H1 (cell line): ENCODE measurements around the gene ARID4B. TPM values are rescaled to one million over a fixed set of nuclear protein-coding genes. Genes with fewer than 3 reads are reported as not detected.

Experiments
- ASH2L ChIP-seq: fragments of 200-600, 300-600 bp; sonication (generic); IDR thresholded peaks from one replicate; pipeline ENCODE4 v1.7.1; 2017; ENCODE audit warnings: low read length
- BACH1 ChIP-seq: IDR thresholded peaks from 2 replicates; pipeline ENCODE4 v1.6.1; 2012; ENCODE audit warnings: low read length, improper control_type of control experiment
- BCL11A ChIP-seq, 2 experiments: IDR thresholded peaks; one replicate each; pipeline ENCODE4 v1.6.1; 2011; ENCODE audit warnings: low read depth in 2 of 2, low read length in 2 of 2, mild to moderate bottlenecking in 2 of 2
- CEBPB ChIP-seq: IDR thresholded peaks from 2 replicates; pipeline ENCODE4 v1.6.1; 2012; ENCODE audit warnings: low read depth, low read length
- POLR2AphosphoS5 ChIP-seq: IDR thresholded peaks from 2 replicates; pipeline ENCODE4 v1.6.1; 2011; ENCODE audit warnings: low read depth, low read length
- RNF2 ChIP-seq: fragments of 200-900, 300-1000 bp; sonication (generic); IDR thresholded peaks from 2 replicates; pipeline ENCODE4 v1.7.1; 2016; ENCODE audit warnings: borderline replicate concordance, low read depth, mild to moderate bottlenecking, antibody characterized with exemption, low read length; ENCODE audit not compliant: poor library complexity, severe bottlenecking; ENCODE audit errors: missing control alignments
- TEAD4 ChIP-seq: IDR thresholded peaks from 2 replicates; pipeline ENCODE4 v1.6.1; 2012; ENCODE audit warnings: low read depth, low read length, inconsistent platforms, mixed read lengths
- polyA plus RNA-seq, 7 experiments: library from polyadenylated mRNA; depleted of rRNA in 3 of 7; stranded (reverse) in 5 of 7; unstranded in 2 of 7; fragments of >200 nt in 5 of 7; fragments of 200-250 nt in 2 of 7; gene quantifications; 1 replicate in 5 of 7; 2 replicates in 1 of 7; 4 replicates in 1 of 7; pipeline versions ENCODE4 v1.2.1 to v1.2.3, GENCODE V29; 2011 to 2013; ENCODE audit warnings: missing spikeins in 2 of 7, mixed read lengths in 2 of 7
- total RNA-seq: library from RNA; stranded (reverse); fragmentation: NEBNext Ultra II Directional; extraction: Animal tissue kit (Norgen Biotek cat#: 25700); gene quantifications from 2 replicates; pipeline ENCODE4 v1.2.1, GENCODE V29; 2021

ARID4B gene
- total and polyA plus RNA-seq, 2 of the 8 experiments (the other 6 are each of a cell fraction or from before 2014, with no cell fraction given) = 5.1 to 28.8 TPM

DNA sequence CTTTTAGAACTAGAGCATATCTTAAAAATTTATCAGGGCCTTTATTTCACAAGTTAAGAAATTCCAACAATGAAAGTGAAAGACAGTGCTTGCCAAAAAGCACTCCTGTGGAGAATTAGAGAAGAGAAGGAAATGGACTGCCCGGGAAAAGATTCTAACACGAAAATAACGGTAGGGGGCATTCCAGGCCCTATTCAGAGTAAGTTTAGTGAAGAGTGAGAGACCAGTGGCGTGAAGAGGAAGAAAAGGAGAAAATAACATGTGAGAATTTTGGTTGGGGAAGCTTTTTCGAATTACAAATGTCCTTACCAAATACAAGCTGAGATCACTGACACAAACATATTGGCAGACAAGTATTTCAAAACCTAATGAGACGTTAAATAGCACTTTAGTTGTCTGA lies 128.5 kb downstream of the ARID4B start (continued):
- TF ChIP-seq CEBPB = no peak
- no peak for TF ChIP-seq RNF2
- peak in 1 of 2 experiments; percentile 20 for TF ChIP-seq BCL11A (IDR thresholded peaks at IDR 0.05; ENCODE audit: low read depth in 2 of 2, low read length in 2 of 2)
- no peak for TF ChIP-seq ASH2L
- TF ChIP-seq TEAD4 = peak; percentile 70
- no peak for TF ChIP-seq BACH1
- no peak for TF ChIP-seq POLR2AphosphoS5
- TF ChIP-seq, all 59 proteins: peak for 6
